ENCODE measurements around the gene CLEC17A.

CLEC17A gene

GRCh38 chr19:14595558-14595957 is 12.7 kb downstream of the CLEC17A start:
- TF ChIP-seq CTCF (IDR thresholded peaks at IDR 0.05): no peak

- no peak for TF ChIP-seq CTCF (IDR thresholded peaks at IDR 0.05)
Observed at GRCh38 chr19:14599548-14600147, 16.8 kb downstream of the CLEC17A start.

- no peak for TF ChIP-seq CTCF (IDR thresholded peaks at IDR 0.05)
Observed at GRCh38 chr19:14603990-14604387, 21.1 kb downstream of the CLEC17A start.

GRCh38 chr19:14606627-14607026 is 23.7 kb downstream of the CLEC17A start:
- TF ChIP-seq CTCF (IDR thresholded peaks at IDR 0.05): no peak

- TF ChIP-seq CTCF (IDR thresholded peaks at IDR 0.05): no peak
Observed at GRCh38 chr19:14611051-14611450, 28.2 kb downstream of the CLEC17A start.

GRCh38 chr19:14612657-14613056 is 29.8 kb downstream of the CLEC17A start:
- no peak for TF ChIP-seq CTCF (IDR thresholded peaks at IDR 0.05)

GRCh38 chr19:14614099-14614412 is 31.2 kb downstream of the CLEC17A start:
- no peak for TF ChIP-seq CTCF (IDR thresholded peaks at IDR 0.05)

GRCh38 chr19:14615623-14616022 is 32.7 kb downstream of the CLEC17A start:
- no peak for TF ChIP-seq CTCF (IDR thresholded peaks at IDR 0.05)

All from LNCAP (cell line).